Measurements from ENCODE around the gene GRIK4. TPM values are rescaled to one million over a fixed set of nuclear protein-coding genes. Genes with fewer than 3 reads are reported as not detected.

Gene GRIK4
- total RNA-seq, 2 experiments from 2014 or later = not detected

GRCh38 chr11:120637131-120637530, 125.6 kb downstream of the GRIK4 start:
- CTCF ChIA-PET = no interaction called here
- H3K9me3 Mint-ChIP-seq = no peaks in the 10 kb centered on the region
- no peak overlapping the region for H3K27ac Mint-ChIP-seq
- H3K4me1 Mint-ChIP-seq (ENCODE audit: low read depth) = no peaks in the 10 kb centered on the region
- H3K4me3 Mint-ChIP-seq = no peak overlapping the region
- intact Hi-C loops (cut with DNase I, micrococcal nuclease) = no loop called here
- ATAC-seq (ENCODE audit: poor library complexity) (no peak), DNase-seq (no peak)
- Histone ChIP-seq H3K4me3 (ENCODE audit: low read length) (no peak overlapping the region), H3K36me3 (ENCODE audit: insufficient read depth, low read length) (no peaks in the 10 kb centered on the region), H3K4me1 (ENCODE audit: insufficient read depth, low read length) (no peaks in the 10 kb centered on the region), H3K27ac (ENCODE audit: low read depth in 1 of 2, low read length in 2 of 2) (no peak overlapping the region), H3K27me3 (ENCODE audit: control insufficient read depth in 1 of 2, insufficient read depth in 2 of 2, low read length in 2 of 2) (peaks cover 0 to 4% of the 10 kb centered on the region in 2 experiments), H3K9me3 (ENCODE audit: control insufficient read depth in 1 of 2, insufficient read depth in 1 of 2, low read length in 2 of 2) (no peaks in the 10 kb centered on the region)
- H3K36me3 Mint-ChIP-seq (ENCODE audit: low read depth) = no peaks in the 10 kb centered on the region
- no peak for TF ChIP-seq CTCF (IDR thresholded peaks at IDR 0.05)
- POLR2A ChIA-PET = no interaction called here
- H3K27me3 Mint-ChIP-seq = peaks cover 24% of the 10 kb centered on the region

GRCh38 chr11:120642196-120642894, 130.8 kb downstream of the GRIK4 start:
- ATAC-seq (ENCODE audit: poor library complexity) (no peak), DNase-seq (no peak)
- no peaks in the 10 kb centered on the region for H3K36me3 Mint-ChIP-seq (ENCODE audit: low read depth)
- no peaks in the 10 kb centered on the region for H3K36me3 ChIP-seq (ENCODE audit: insufficient read depth, low read length)
- H3K9me3 ChIP-seq (ENCODE audit: control insufficient read depth in 1 of 2, insufficient read depth in 1 of 2, low read length in 2 of 2) = no peaks in the 10 kb centered on the region
- no peak overlapping the region for H3K4me3 ChIP-seq (ENCODE audit: low read length)
- no peaks in the 10 kb centered on the region for H3K4me1 Mint-ChIP-seq (ENCODE audit: low read depth)
- intact Hi-C loops (cut with DNase I, micrococcal nuclease) = no loop called here
- no peak overlapping the region for H3K4me3 Mint-ChIP-seq
- CTCF ChIA-PET = no interaction called here
- no peaks in the 10 kb centered on the region for H3K9me3 Mint-ChIP-seq
- POLR2A ChIA-PET = no interaction called here
- H3K27me3 ChIP-seq (ENCODE audit: control insufficient read depth in 1 of 2, insufficient read depth in 2 of 2, low read length in 2 of 2) = peaks cover 4% of the 10 kb centered on the region in 2 experiments
- TF ChIP-seq CTCF (IDR thresholded peaks at IDR 0.05) = no peak
- no peak overlapping the region for H3K27ac Mint-ChIP-seq
- peaks cover 42% of the 10 kb centered on the region for H3K27me3 Mint-ChIP-seq
- no peaks in the 10 kb centered on the region for H3K4me1 ChIP-seq (ENCODE audit: insufficient read depth, low read length)
- no peak overlapping the region for H3K27ac ChIP-seq (ENCODE audit: low read depth in 1 of 2, low read length in 2 of 2)

- Histone ChIP-seq H3K9me3 (ENCODE audit: control insufficient read depth in 1 of 2, insufficient read depth in 1 of 2, low read length in 2 of 2) (no peaks in the 10 kb centered on the region), H3K27ac (ENCODE audit: low read depth in 1 of 2, low read length in 2 of 2) (no peak overlapping the region), H3K27me3 (ENCODE audit: control insufficient read depth in 1 of 2, insufficient read depth in 2 of 2, low read length in 2 of 2) (peaks cover 4% of the 10 kb centered on the region in 2 experiments), H3K4me1 (ENCODE audit: insufficient read depth, low read length) (no peaks in the 10 kb centered on the region), H3K4me3 (ENCODE audit: low read length) (no peak overlapping the region), H3K36me3 (ENCODE audit: insufficient read depth, low read length) (no peaks in the 10 kb centered on the region)
- DNase-seq (no peak), ATAC-seq (ENCODE audit: poor library complexity) (no peak)
- CTCF ChIA-PET = no interaction called here
- POLR2A ChIA-PET = no interaction called here
- H3K4me3 Mint-ChIP-seq = no peak overlapping the region
- TF ChIP-seq CTCF (IDR thresholded peaks at IDR 0.05) = no peak
- H3K27me3 Mint-ChIP-seq = peaks cover 42% of the 10 kb centered on the region
- H3K27ac Mint-ChIP-seq = no peak overlapping the region
- H3K9me3 Mint-ChIP-seq = no peaks in the 10 kb centered on the region
- intact Hi-C loops (cut with DNase I, micrococcal nuclease) = no loop called here
- H3K4me1 Mint-ChIP-seq (ENCODE audit: low read depth) = no peaks in the 10 kb centered on the region
- no peaks in the 10 kb centered on the region for H3K36me3 Mint-ChIP-seq (ENCODE audit: low read depth)
Observed at GRCh38 chr11:120643284-120643683, 131.7 kb downstream of the GRIK4 start.

All from CD4-positive, alpha-beta T cell (primary cell).